Parathyroid adenoma (tissue), 2 donors: ENCODE data around the gene RNPEPL1.

Experiments
- H2AFZ ChIP-seq: fragments of 300-600 bp; sonication (generic); one replicate; pipeline ENCODE4 v1.7.0; 2017; ENCODE audit warnings: antibody characterized with exemption, mild to moderate bottlenecking
- H3K27ac ChIP-seq: fragments of 300-600 bp; sonication (generic); one replicate; pipeline ENCODE4 v1.7.0; 2017
- H3K27me3 ChIP-seq: fragments of 300-600 bp; sonication (generic); one replicate; pipeline ENCODE4 v1.7.0; 2017; ENCODE audit warnings: low read length; ENCODE audit not compliant: control insufficient read depth, insufficient read depth
- H3K36me3 ChIP-seq: fragments of 300-600 bp; sonication (generic); one replicate; pipeline ENCODE4 v1.7.0; 2017; ENCODE audit warnings: low read length; ENCODE audit not compliant: control insufficient read depth, insufficient read depth
- H3K4me1 ChIP-seq: fragments of 300-600 bp; sonication (generic); one replicate; pipeline ENCODE4 v1.7.0; 2017; ENCODE audit warnings: control low read depth
- H3K4me2 ChIP-seq: fragments of 300-600 bp; sonication (generic); one replicate; pipeline ENCODE4 v1.7.0; 2017; ENCODE audit warnings: low read length
- H3K4me3 ChIP-seq: fragments of 300-600 bp; sonication (generic); one replicate; pipeline ENCODE4 v1.7.0; 2017; ENCODE audit warnings: low read depth, low read length
- H3K79me2 ChIP-seq: fragments of 300-600 bp; sonication (generic); one replicate; pipeline ENCODE4 v1.7.0; 2017; ENCODE audit warnings: control low read depth
- H3K9ac ChIP-seq: fragments of 300-600 bp; sonication (generic); one replicate; pipeline ENCODE4 v1.7.0; 2017; ENCODE audit warnings: mild to moderate bottlenecking
- H3K9me3 ChIP-seq: fragments of 300-600 bp; sonication (generic); one replicate; pipeline ENCODE4 v1.7.0; 2017; ENCODE audit warnings: low read length; ENCODE audit not compliant: control insufficient read depth
- CTCF ChIP-seq: fragments of 300-600 bp; sonication (generic); IDR thresholded peaks from one replicate; pipeline ENCODE4 v1.7.0; 2017; ENCODE audit warnings: antibody characterized with exemption, mild to moderate bottlenecking
- donor health status: primary hyperparathyroidism.

Gene RNPEPL1

GRCh38 chr2:240557101-240557751, 11.1 kb upstream of the RNPEPL1 start:
- H3K4me2 ChIP-seq: peak overlapping the region; percentile 63
- H3K27me3 ChIP-seq: no peaks in the 10 kb centered on the region
- no peaks in the 10 kb centered on the region for H3K36me3 ChIP-seq
- no peaks in the 10 kb centered on the region for H3K9me3 ChIP-seq
- H3K27ac ChIP-seq: no peak overlapping the region
- H3K4me1 ChIP-seq: peaks cover 16% of the 10 kb centered on the region
- H3K79me2 ChIP-seq: peaks cover 35% of the 10 kb centered on the region
- no peak for TF ChIP-seq CTCF
- no peak overlapping the region for H3K9ac ChIP-seq
- H3K4me3 ChIP-seq: no peak overlapping the region
- peak overlapping the region; percentile 39 for H2AFZ ChIP-seq

DNA sequence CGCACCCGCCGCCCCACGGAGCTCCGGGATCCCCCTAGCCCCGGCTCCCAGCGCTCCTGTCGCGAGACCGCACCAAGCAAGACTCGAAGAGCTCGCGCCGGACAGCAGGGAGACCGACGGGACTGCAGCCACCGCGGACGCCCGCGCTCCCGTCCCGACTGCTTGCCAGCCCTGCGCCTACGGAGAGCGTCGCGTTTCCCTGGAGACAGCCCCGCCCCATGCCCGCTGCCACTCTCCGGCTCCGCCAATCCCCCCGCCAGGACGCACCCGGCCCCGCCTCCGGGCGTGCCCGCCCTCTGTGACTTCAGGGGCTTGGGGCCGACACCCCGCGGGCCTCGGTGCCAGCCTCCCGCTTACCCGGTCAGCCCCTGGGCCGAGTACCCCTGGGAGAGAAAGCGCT, 10.5 kb upstream of the RNPEPL1 start, which contains the start of gene ANKMY1:
Gene ANKMY1, minus strand, starts transcription at position 181 of the 400 bp plus-strand sequence. CDS start 653 bp downstream, outside the sequence.
- peaks cover 35% of the 10 kb centered on the region for H3K79me2 ChIP-seq
- H2AFZ ChIP-seq: peak within 1 kb of the TSS; percentile 39
- no peak within 1 kb of the TSS for H3K27ac ChIP-seq
- H3K36me3 ChIP-seq: no peaks in the 10 kb centered on the region
- no peaks in the 10 kb centered on the region for H3K27me3 ChIP-seq
- H3K4me1 ChIP-seq: peaks cover 16% of the 10 kb centered on the region
- H3K9ac ChIP-seq: no peak within 1 kb of the TSS
- TF ChIP-seq CTCF: no peak
- peak within 1 kb of the TSS; percentile 11 for H3K4me3 ChIP-seq
- H3K9me3 ChIP-seq: no peaks in the 10 kb centered on the region
- H3K4me2 ChIP-seq: peak within 1 kb of the TSS; percentile 63

DNA sequence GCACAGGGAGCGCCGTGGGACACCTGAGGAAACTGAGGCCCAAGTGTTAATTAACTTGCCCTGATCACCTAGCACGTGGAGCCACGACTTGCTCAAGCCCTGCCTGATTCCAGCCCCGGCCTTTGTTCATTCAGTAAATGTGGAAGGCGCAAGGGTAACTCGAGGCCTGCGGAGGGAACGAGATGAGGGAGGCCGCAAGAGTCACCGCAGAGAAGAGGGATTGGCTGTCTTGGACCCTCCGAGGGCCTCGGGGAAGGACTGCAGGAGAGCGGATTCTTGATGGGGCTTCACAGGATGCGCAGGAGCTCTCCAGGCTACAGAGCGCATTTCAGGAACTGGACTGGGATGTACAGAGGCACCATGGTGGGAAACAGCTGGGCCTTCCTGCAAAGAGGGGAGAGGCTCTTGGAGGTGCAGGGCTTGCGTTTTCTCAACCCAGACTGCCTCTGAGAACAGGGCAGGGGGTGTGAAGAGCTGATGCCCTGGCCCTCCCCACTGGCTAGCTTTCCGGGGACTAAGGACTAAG, 10.0 kb upstream of the RNPEPL1 start:
- H3K36me3 ChIP-seq: no peaks in the 10 kb centered on the region
- peaks cover 35% of the 10 kb centered on the region for H3K79me2 ChIP-seq
- H3K4me2 ChIP-seq: peak overlapping the region; percentile 63
- H3K27ac ChIP-seq: no peak overlapping the region
- peaks cover 16% of the 10 kb centered on the region for H3K4me1 ChIP-seq
- TF ChIP-seq CTCF: no peak
- no peaks in the 10 kb centered on the region for H3K9me3 ChIP-seq
- no peak overlapping the region for H2AFZ ChIP-seq
- H3K27me3 ChIP-seq: no peaks in the 10 kb centered on the region
- peak overlapping the region; percentile 11 for H3K4me3 ChIP-seq
- no peak overlapping the region for H3K9ac ChIP-seq

DNA sequence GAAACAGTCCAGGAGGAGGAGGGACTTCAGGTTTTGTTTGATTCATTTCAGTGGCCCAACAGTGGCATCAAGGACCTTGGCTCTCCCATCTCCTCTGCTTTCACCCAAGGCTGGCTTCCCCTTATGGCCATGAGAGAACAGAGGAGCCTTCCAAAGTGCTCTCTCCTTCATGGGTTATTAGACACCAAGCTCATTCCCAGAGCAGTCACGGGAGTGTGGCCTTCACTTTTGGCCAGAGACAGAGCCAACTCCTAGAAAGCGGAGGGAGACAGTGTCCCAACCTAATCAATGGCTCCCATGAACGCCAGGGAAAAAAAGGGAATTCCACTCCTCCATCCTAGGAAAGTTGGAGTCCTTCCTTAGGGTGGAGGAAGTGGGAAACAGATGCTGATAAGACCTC, 9.0 kb upstream of the RNPEPL1 start:
- Histone ChIP-seq H3K4me2 (no peak overlapping the region), H3K27me3 (no peaks in the 10 kb centered on the region), H2AFZ (no peak overlapping the region), H3K79me2 (peaks cover 31% of the 10 kb centered on the region), H3K9me3 (no peaks in the 10 kb centered on the region), H3K4me1 (peaks cover 16% of the 10 kb centered on the region), H3K4me3 (peak overlapping the region; percentile 80), H3K9ac (no peak overlapping the region), H3K27ac (no peak overlapping the region), H3K36me3 (no peaks in the 10 kb centered on the region)
- no peak for TF ChIP-seq CTCF

DNA sequence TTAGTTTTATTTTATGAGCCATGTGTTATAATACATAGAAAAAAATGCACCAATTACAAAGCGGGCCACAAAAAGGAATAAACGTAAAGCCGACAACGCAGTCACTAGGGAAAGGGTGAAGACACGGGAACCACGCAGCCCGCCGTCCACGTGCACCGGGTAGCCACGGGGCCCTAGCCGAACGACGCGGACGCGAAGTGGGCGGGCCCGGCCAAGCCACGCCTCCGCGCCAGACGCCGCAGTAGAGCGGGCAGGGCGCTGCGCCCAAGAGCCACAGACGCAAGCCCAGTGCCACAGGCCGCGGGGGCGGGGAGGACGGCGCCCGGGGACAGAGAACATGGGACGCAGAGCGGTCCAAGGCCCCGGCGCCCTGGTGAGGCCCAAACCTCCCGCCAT, 8.2 kb upstream of the RNPEPL1 start, which contains the start of gene DUSP28:
Gene DUSP28, plus strand, starts transcription at position 274 of the 396 bp plus-strand sequence. CDS start 328 bp downstream, outside the sequence.
- Histone ChIP-seq H3K4me3 (peak within 1 kb of the TSS; percentile 80), H3K36me3 (no peaks in the 10 kb centered on the region), H3K27me3 (no peaks in the 10 kb centered on the region), H3K79me2 (peaks cover 30% of the 10 kb centered on the region), H3K4me1 (peaks cover 16% of the 10 kb centered on the region), H3K9me3 (no peaks in the 10 kb centered on the region), H3K9ac (peak within 1 kb of the TSS; percentile 93), H3K27ac (peak within 1 kb of the TSS; percentile 89), H3K4me2 (peak within 1 kb of the TSS; percentile 80), H2AFZ (peak within 1 kb of the TSS; percentile 97)
- TF ChIP-seq CTCF: no peak
